GM12878 (cell line): ENCODE measurements around the gene ATG101.

ENCODE experiments used
- TCF7 ChIP-seq: IDR thresholded peaks from 2 replicates; pipeline ENCODE4 v1.6.1; 2014; ENCODE audit warnings: antibody characterized with exemption, borderline replicate concordance
- TF ChIP-seq, protein P1 (sequence below), 3 experiments: IDR thresholded peaks in 2 of 3; conservative IDR thresholded peaks in 1 of 3; 2 replicates each; pipeline ENCODE4 v1.5.1; 2011; ENCODE audit warnings: low read depth in 3 of 3, low read length in 3 of 3, mild to moderate bottlenecking in 3 of 3, control low read depth in 2 of 3, moderate library complexity in 2 of 3, inconsistent platforms in 1 of 3, mixed read lengths in 1 of 3; ENCODE audit not compliant: control insufficient read depth in 2 of 3, insufficient read depth in 1 of 3; ENCODE audit errors: extremely low read depth in 1 of 3

DNA sequence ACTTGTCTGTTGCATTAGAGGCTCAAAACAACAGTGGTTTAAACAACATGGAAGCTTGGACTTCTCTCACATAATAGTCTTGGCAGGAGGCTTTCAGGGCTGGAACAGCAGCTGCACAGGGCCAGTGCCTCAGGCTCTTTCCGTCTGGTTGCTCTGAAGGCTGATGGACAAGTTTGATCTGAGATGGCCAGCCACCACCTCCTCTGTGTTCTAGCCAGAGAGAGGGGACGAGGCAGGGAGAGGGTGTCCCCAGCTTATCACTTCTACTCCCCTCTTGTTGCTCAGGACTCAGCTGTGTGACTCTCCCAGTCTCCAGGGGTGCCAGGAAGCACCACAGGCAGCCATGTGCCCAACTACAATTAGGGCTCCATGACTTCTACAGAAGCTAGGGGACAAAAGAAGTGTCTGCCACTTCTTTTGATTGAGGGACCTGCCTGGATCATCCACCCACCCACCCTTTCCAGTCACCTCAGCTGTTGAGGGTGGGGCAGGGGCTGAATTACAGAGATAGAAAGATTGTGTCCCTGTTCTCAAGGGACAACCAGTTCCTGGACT lies 56.3 kb downstream of the ATG101 start:
- TF ChIP-seq TCF7 = no peak
- TF ChIP-seq, protein P1, sequence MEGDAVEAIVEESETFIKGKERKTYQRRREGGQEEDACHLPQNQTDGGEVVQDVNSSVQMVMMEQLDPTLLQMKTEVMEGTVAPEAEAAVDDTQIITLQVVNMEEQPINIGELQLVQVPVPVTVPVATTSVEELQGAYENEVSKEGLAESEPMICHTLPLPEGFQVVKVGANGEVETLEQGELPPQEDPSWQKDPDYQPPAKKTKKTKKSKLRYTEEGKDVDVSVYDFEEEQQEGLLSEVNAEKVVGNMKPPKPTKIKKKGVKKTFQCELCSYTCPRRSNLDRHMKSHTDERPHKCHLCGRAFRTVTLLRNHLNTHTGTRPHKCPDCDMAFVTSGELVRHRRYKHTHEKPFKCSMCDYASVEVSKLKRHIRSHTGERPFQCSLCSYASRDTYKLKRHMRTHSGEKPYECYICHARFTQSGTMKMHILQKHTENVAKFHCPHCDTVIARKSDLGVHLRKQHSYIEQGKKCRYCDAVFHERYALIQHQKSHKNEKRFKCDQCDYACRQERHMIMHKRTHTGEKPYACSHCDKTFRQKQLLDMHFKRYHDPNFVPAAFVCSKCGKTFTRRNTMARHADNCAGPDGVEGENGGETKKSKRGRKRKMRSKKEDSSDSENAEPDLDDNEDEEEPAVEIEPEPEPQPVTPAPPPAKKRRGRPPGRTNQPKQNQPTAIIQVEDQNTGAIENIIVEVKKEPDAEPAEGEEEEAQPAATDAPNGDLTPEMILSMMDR (IDR thresholded peaks at IDR 0.05 in 2 of 3, conservative IDR thresholded peaks at IDR 0.05 in 1 of 3; ENCODE audit: control insufficient read depth in 2 of 3, extremely low read depth in 1 of 3, insufficient read depth in 1 of 3, low read depth in 3 of 3, low read length in 3 of 3) = no peak
